ENCODE data around the gene ZNF71.

GRCh38 chr19:56670401-56670960 is 75.4 kb downstream of the ZNF71 start:
- TF ChIP-seq EZH2phosphoT487 (IDR thresholded peaks at IDR 0.05; ENCODE audit: insufficient read depth, low read depth) = no peak
- TF ChIP-seq EZH2 (IDR thresholded peaks at IDR 0.05; ENCODE audit: insufficient read depth, poor library complexity, severe bottlenecking) = no peak

Measured in GM23248 (cell line).